SW 1271 (cell line): ENCODE results near the gene BARD1.
A peak's percentile ranks its signal among the peaks of the same experiment; 100 is the strongest.
"Not testable (repeated sequence)": the region's sequence is repeated elsewhere in the genome, so short reads cannot be mapped to it uniquely, and the experiment has no call there.

Experiments
- DNase-seq, 2 experiments: peaks; one replicate each; lab custom pipeline; 2025; lab: John Stamatoyannopoulos, UW

Gene BARD1

DNA sequence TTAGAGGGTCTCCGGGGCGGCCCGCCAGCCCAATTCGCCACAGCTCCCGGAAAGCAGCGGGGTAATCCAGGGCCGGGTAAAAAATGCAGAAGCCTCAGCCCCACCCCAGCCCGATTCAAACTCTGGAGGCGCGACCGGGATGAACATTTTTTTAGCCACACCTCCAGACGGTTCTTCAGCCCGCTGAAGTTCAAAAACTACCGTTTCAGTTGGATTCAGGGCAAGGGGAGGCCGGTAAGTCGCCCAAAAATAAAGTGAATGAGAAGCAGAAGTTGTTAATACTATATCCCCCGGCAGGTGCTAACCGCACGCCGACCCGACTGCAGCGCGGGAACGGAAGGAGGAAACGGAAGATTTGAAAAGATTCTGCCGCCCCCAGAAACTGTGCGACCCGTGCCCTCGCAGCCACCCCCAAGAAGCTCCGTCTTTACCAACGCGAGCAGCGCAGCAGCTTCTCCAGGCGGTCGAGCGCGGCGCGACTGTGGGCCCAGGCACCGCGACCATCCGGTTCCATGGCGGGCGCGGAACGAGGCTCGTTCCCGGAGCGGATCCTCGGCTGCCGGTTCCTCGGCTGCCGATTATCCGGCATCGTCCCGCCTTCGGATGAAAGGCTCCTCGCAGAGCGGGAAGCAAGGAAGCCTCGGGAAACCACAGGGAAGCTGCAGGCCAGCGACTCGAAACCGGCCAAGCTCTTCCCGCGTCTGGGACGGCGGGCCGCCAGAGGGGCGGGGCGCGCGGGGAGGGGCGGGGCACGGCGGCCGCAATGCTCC lies at the start of gene BARD1:
BARD1 (minus strand) TSS at position 703 of the 770 bp plus-strand sequence; CDS start at position 589, 114 bp downstream.
- DNase-seq = peak in 1 of 2 experiments; percentile 61

DNA sequence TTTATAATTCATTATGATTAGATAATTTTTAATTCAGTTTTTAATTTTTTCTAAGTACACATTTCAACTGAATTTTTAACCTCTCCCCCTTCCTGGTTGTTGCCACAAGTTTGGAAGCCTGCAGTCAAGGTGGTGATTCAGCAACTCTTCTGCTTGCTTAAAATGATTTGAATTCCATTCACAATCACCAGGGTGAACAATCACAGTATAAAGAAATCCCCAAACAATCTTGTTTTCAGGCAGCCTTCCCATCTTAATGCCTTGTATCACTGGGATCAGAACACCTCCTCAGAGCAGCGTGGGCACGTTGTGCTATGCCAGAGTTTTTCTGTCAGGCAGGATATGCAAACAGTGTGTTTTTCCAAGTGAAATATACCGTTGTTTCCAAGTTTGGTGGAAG lies 46.7 kb upstream of the BARD1 start:
- no peak for DNase-seq

DNA sequence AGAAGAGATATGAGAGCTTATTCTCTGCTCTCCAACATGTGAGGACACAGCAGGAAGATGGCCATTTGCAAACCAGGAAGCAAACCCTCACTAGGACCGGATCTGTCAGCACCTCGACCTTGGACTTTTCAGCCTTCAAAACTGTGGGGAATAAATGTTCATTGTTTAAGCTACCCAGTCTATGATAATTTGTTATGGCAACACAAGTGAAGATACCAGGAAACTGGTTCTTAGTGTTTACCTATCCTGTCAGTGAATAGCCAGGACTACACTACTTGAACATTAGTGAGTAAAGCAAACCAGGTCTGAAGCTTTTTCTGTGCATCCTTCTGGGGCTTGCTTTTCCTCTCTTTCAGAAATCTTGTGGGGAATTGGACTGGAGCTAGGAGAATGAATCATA lies 44.4 kb upstream of the BARD1 start:
- no peak for DNase-seq

DNA sequence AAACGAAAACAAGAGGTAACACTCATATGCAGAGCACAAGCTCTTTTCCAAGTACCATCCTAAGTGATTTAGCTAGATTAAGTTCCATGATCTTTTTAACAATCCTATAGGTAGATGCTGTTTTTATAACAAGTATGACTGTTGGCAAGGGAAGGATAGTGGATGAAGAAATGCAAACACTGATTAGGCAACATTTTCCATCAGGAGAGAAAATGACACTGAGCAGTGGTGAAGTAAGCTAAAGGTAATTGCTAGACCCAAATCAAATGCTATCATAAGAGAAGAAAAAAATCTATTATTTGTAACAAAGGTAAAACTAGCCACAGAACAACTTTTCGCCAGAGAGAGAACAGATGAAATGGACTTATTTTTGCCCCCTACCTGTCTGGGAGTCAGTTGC lies 34.3 kb upstream of the BARD1 start:
- no peak for DNase-seq

DNA sequence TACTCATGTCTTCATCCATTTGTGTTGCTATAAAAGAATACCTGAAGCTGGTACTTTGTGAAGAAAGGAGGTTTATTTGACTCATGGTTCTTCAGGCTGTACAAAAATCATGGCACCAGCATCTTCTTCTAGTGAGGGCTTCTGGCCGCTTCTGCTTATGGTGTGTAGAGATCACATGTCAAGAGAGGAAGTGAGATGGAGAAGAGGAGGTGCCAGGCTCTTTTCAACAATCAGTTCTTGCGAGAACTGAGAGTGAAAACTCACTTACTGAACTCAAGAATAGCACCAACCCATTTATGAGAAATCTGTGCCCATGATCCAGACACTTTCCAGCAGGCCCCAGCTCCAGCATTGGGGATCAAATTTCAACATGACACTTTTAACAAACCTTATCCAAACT lies 30.0 kb upstream of the BARD1 start:
- no peak for DNase-seq

DNA sequence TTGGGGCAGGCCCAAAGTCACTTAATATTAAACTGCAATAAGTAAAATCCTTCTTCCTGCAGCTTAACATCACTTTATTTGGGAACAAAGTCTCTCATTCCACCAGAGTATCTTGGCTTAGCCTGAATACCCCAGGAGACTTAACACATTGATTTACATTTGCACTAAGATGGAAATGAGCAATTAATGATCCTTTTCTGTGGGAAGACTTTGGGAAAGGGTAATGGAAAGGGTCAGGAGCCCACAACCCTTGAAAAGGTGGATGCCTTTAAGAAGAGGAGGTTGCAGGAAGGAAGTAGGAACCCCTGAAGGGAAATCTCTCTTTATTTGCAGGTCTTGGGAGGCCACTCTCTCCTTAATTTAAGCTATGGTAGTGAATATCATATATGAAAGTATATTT lies 28.0 kb upstream of the BARD1 start:
- DNase-seq = no peak

DNA sequence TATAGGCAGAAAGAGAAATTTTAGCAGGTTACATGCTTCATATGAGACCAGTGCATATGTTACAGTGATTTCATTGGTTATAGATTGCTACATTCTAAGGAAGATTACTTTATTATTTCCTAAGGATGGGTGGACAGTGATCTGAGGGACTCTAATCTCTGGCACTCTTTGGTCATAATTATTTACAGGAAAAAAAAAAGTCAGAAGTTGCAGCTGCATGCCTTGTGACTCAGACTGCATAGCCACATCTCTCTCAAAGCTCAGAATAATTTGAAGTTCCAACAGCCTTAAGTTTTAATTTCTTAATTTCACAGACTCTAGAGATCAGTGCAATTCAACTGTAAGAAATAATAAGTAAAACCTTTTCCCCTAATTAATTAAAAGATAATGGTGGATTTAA lies 27.1 kb upstream of the BARD1 start:
- no peak for DNase-seq

DNA sequence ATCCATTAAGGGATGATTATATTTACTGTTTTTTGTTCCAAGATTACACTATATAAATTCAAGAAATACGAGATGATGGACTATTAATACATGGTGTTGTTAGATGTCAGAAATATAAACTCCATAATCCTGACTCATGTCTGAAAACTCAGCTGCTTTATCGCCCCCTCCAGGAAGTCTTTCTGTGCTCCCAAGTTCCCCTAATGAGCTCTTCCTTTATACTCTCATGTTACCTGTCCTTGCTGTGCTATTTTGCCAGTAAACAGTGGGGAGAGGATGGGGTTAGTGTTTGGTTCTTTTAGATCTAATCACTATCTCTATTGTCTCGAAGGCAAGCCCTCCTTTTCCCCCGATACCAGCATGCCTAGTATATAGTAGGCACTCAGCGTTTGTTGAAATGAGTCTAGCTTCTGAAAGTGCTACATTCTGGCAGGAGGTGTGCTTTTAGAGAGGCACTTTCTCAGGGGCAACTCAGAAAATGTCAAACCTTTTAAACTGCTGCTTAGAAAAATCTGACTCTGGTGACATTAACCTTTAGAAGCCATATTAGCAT lies 21.4 kb upstream of the BARD1 start:
- peak in 1 of 2 experiments; percentile 13 for DNase-seq

DNA sequence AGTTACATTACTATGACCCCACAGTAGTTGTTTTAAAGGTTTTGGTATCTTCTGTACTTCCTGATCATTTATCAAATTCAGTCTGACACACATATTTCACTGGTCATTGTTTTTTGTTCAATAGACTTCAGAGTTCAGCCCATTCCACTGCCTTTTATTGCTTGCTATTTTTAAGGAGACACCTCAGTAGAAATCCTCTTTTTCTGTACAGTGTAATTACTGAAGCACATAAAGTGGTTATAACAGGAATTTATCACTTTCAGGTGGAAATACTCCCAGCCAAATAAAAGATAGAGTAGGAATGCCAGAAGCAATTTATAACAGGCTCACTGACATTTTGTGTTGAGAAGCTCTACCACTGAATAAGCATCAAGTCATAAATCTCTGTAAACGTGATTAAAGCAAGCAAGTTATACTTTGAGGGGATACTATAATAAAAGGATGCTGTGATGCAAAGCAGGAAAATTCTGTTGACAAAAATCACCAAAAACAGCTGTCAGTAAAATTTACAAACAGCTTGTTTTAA lies 6.6 kb upstream of the BARD1 start:
- no peak for DNase-seq

DNA sequence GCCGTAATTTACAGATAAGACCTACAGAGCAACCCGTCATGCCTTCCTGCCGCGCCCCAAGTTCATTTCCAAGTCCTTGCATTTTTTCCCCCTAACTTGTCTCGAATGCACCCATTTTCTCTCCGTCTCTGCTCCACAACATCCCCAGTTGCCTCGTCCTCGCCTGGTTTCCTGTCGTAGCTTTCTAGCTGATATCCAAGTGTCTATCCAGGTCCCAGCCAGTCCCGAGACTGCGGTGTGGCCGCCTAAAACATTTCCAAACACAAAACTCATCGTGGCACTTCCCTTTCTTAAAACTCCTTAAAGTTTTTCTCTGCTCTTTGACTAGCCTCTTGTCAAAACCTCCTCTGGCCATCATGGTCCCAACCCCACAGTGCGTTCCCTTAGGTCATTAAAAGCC lies 1.2 kb upstream of the BARD1 start:
- DNase-seq = no peak

DNA sequence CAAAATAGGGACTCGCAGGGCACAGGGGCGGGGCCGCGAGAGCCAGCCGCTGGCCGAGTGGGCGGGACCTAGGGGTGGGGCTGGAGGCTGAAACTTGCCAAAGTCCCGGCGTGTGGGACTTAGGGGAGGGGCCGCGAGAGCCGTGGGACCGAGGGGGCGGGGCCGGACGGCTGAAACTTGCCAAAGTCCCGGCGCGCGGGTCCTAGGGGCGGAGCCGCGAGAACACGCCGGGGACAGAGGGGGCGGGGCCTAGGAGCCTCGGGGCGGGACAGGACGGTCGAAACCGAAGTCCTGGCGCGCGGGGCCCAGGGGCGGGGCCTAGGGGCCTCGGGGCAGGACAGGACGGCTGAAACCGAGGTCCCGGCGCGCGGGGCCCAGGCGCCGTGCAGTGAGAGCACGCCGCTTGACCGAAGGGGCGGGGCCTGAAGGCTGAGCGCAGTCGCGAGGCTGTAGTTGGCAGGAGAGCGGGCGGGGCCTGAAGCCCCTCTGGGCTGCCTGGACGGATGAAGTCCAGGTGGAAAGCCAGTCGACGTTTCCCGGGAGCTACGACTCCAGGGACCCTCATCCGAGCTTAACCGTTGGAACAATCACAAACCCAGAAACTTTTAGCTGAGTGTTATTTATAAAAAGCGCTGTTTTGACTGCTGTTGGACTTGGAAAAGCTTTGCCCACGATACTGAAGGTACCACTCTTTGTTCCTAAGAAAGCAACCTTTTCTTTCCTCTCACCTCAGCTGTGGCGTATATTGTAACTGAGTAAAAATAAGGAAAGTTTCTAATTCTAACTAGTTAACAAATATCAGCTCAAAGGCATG lies 475 bp upstream of the BARD1 start:
- DNase-seq = peak; percentile 88 to 95

DNA sequence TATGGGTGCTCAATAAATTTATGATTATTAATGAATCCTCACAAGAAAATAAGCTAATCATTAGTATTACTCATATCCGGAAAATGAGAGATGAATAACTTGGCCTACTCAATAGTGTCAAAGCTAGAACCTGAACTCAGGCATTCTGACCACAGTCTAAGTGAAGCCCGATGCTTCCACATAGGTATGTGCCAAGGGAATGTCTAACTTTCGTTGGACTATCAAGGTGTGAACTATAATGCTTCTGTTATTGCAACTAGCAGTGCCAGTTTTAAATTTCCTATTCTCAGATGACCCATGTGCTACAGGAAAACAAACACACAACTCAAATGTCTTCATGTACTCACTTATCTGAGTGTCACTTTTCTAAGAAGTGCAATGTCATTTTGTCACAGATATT lies 1.8 kb downstream of the BARD1 start:
- no peak for DNase-seq

DNA sequence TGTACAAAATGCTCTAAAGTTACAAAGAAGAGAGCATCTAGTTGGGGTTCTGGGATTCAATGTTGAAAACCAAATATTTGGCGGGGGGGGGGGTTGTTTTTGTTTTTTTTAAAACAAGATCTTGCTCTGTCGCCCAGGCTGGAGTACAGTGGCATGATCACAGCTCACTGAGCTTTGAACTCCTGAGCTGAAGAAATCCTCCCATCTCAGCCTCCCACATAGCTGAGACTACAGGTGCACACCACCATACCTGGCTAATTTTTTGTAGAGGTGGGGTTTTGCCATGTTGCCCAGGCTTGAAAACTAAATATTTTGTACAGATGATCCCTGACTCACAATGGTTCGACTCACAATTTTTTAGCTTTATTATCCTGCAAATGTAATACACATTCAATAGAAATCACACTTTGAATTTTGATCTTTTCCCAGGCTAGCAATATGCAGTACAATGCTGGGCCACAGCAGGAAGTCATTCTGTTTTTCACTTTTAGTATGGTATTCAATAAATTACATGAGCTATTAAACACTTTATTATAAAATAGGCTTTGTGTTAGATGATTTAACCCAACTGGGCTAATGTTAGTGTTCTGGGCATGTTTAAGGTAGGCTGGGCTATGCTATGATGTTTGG lies 7.6 kb downstream of the BARD1 start:
- DNase-seq = no peak

DNA sequence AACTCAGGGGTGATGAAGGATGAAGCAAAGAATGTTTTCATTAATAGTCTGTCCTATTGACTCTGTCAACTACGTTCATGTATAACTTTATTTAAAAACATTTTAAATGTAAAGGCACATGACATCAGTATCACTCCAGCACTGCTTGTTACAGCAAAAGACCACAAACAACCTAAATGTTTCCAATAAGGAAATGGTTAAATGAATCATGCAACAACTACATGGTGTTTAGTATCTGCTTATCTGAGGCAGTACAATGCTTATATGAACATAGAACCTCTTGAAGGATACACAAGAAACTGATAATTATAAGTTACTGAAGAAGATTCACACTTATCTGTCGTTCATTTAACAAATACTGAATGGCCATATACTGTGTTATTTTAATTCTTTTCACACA lies 8.4 kb downstream of the BARD1 start:
- no peak for DNase-seq

DNA sequence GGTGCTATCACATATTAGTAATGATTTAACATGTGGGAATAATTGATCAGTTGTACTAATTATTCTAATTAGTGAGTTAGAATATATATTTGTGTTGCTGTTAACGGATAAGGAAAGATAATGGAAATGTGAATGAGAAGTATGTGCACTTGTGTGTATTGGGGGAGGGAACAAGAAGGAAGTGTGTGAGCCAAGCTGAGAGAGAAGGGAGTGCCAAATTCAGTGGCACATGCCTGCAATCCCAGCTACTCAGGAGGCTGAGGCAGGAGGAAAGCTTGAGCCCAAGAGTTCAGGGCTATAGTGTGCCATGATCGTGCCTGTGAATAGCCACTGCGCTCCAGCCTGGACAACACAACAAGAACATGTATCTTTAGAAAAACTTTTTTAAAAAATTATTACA lies 9.3 kb downstream of the BARD1 start:
- no peak for DNase-seq

DNA sequence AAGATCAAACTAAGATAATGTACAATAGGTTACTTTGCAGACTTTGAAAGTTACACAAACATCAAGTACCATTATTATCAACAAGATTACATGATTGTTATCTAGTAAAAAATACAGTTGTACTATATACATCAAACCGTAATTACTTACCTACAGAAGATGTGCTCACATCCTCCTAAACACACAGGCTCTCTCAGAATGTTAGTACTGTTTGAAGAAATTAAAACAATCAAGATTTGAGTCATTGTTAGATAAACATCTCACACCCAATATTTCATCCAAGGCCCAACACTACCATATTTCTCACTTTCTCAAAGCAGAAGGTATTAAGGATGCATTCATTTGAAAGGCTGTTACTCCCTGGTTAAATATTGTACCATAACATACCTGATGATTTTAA lies 12.6 kb downstream of the BARD1 start:
- DNase-seq = no peak

DNA sequence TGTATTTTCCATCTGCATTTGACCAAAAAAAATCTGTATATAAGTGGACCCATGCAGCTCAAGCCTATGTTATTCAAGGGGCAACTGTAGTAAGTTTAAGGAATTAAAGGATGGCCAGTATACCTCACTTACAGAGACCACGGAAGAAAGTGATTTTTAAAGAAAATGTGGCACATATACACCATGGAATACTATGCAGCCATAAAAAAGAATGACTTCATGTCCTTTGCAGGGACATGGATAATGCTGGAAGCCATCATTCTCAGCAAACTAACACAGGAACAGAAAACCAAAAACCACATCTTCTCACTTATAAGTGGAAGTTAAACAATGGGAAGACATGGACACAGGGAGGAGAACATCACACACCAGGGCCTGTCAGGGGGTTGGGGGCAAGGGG lies 26.3 kb downstream of the BARD1 start:
- DNase-seq = not testable (repeated sequence)

DNA sequence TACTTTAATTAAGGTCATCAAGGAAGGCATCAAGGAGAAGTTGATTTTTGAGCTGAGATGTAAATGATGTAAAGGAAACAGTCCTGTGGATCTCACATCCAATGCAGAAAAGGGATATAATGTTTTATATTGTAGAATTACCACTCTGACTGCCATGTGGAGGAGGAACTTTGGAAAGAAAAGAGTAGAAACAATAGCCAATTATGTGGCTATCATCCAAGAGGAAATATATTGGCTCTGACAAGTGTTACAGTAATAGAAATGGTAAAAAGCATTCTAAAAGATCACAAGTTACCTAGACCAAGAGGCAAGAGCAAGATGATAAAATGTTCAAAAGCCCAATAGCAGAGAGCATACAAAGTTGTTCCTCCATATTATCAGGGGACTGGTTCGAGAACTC lies 26.8 kb downstream of the BARD1 start:
- no peak for DNase-seq

DNA sequence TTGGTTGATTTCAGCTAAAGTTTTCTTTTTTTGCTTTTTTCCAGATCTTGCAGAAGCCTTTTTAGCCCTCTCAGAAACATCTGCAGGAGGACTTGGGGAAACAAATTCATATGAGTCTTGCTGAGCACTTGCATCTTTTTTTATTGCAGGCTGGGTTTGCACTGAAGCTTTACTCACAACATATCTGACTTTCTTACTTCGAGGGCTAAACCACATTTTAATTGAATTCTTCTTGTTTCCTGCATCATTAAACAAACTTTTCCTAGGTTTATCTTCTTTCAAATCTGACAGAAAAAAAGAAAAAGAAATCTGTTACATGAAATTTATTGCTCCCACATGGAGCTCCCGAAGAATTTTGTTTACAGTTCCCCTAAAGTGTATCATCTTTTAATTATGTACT lies 28.3 kb downstream of the BARD1 start:
- DNase-seq = no peak

DNA sequence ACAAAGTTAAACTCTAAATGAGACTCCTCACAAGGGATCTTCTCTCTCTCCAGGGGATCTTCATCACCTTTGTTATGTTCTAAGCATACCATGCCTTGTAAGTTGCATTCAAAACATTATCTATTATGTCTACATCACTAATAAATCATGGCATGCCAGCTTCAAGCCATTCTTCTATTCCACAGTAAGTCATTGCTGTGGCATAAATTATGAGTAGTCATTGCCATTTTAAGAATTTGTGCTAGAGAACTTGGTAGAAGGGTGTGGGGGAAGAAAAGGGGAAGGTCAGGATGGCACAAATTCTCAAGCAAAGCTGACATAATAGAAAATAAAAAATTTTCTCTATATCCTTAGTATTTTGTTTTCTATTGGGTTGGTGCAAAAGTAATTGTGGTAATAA lies 33.5 kb downstream of the BARD1 start:
- DNase-seq = no peak

DNA sequence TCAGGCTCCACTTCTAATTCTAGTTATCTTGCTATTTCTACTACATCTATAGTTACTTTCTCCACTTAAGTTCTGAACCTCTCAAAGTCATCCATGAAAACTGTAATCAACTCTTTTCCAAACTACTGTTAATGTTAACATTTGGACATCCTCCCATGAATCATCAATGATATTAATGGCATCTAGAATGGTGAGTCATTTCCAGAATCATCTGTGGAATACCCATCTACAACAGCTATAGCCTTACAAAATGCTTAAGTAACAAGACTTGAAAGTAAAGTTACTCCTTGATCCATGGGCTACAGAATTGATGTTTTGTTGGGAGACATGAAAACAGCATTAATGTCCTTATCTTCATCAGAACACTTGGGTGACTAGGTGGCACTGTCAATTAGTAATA lies 35.4 kb downstream of the BARD1 start:
- no peak for DNase-seq

DNA sequence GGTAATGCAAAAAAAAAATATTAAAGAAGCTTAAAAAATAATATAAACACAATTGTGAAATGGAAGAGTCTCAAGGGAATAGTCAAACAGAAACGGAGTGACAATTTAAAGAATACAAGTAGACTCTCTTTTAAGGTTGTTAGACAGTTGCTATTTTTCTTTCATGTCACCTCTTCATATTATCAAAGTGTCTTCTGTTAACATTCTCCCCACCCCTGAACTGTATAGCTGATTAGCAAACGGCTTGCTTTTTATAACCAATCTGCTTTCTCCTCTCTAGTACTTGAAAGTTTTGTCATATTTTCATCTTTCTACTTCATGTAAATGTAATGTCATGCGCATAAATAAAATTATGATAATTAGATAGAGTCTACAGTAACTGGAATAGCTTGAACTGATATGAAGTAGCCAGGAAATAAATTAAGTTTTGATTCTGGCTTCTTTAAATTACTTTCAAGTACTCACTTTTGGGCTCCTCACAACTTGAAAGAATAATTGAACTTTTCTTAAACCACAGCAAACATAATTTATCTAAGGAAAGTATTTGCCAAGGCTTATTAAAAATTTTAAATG lies 37.0 kb downstream of the BARD1 start:
- DNase-seq = no peak
